Urinary bladder (tissue), 4 donors: ENCODE measurements around the gene ITFG1. TPM values are rescaled to one million over a fixed set of nuclear protein-coding genes. Genes with fewer than 3 reads are reported as not detected.

Experiments
- DNase-seq: peaks from one replicate; pipeline ENCODE4 v3.0.0-alpha.2; 2015; ENCODE audit errors: extremely low spot score
- H3K27ac ChIP-seq: one replicate; pipeline ENCODE4 v1.5.1; 2013; ENCODE audit warnings: low read depth, mild to moderate bottlenecking, moderate library complexity
- H3K36me3 ChIP-seq: one replicate; pipeline ENCODE4 v1.6.1; 2013; ENCODE audit warnings: mild to moderate bottlenecking, moderate library complexity; ENCODE audit not compliant: insufficient read depth
- H3K4me1 ChIP-seq: one replicate; pipeline ENCODE4 v1.6.1; 2013; ENCODE audit warnings: mild to moderate bottlenecking, moderate library complexity; ENCODE audit not compliant: insufficient read depth
- H3K4me3 ChIP-seq: one replicate; pipeline ENCODE4 v1.5.1; 2013; ENCODE audit warnings: low read depth, low read length
- WGBS: extraction: QIAGEN DNeasy Blood & Tissue Kit; methylation state at CpG from one replicate; pipeline ENCODE4 v1.1.7; 2013; 5-methylcytosine and 5-hydroxymethylcytosine counted together
- polyA plus RNA-seq: library from polyadenylated mRNA; stranded (reverse); fragments of 200-250 nt; gene quantifications from one replicate; pipeline ENCODE4 v1.2.3, GENCODE V29; 2013
- small RNA-seq: library from RNA; depleted of rRNA; stranded (forward); fragments of <200 nt; gene quantifications from one replicate; pipeline ENCODE3, GENCODE V24; 2014
- total RNA-seq: library from RNA; depleted of rRNA; stranded (reverse); fragments of >200 nt; gene quantifications from one replicate; pipeline ENCODE4 v1.2.3, GENCODE V29; 2014
- donor health status: healthy with polysubstance abuse.
- donor health status: healthy.

The ITFG1 gene
- total and polyA plus RNA-seq, 2 donors, result 44.9 to 125 TPM

- Histone ChIP-seq H3K4me3 (no peak overlapping the region), H3K27ac (no peak overlapping the region), H3K4me1 (no peaks in the 10 kb centered on the region), H3K36me3 (no peaks in the 10 kb centered on the region)
- DNase-seq, result no peak
- WGBS, result 57% methylated on average over 7 of the region's 7 CpGs
Measured at GRCh38 chr16:47129755-47130435, 331.0 kb downstream of the ITFG1 start.

DNA sequence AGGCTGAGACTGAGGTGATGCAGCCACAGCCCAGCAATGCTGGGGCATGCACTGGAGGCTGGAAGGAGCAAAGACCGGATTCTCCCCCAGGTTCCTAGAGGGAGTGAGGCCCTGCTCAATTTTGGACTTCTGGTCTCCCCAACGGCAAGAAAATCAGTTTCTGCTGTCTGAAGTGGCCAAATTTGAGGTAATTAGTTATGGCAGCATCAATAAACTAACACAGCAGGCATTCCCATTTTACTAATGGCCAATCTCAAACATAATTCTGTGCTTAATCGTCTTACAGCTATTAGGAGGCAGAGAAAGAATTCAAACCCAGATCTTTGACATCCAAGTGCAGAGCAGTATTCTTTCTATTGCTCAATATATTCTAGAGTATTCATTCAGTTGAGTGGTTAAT, 333.3 kb downstream of the ITFG1 start:
- 79% methylated on average over 3 of the region's 3 CpGs for WGBS
- H3K36me3 ChIP-seq, result no peaks in the 10 kb centered on the region
- H3K4me1 ChIP-seq, result no peaks in the 10 kb centered on the region
- H3K27ac ChIP-seq, result no peak overlapping the region
- H3K4me3 ChIP-seq, result no peak overlapping the region
- DNase-seq, result no peak

- Histone ChIP-seq H3K27ac (no peak overlapping the region), H3K4me1 (no peaks in the 10 kb centered on the region), H3K36me3 (no peaks in the 10 kb centered on the region), H3K4me3 (no peak overlapping the region)
- DNase-seq, result no peak
- WGBS, result 88% methylated on average over 4 of the region's 4 CpGs
Measured at GRCh38 chr16:47125757-47126156, 335.1 kb downstream of the ITFG1 start.

DNA sequence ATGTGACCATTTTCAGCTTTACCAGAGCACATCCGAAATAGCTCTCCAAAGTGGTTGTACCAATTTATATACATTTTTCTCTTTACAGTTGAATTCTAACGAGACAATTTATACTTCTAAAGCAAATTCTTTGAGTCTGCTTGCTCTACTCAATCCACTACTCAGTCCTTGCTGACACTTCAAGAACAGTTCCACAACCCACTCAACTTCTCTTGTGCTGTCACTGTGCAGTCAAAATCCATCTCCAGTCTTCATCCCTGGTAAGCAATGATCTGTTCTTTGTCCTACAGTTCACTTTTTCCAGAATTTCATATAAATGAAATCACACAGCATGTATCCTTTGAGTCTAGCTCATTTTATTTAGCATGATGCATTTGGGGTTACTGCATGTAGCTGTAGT, 347.7 kb downstream of the ITFG1 start:
- Histone ChIP-seq H3K4me3 (no peak overlapping the region), H3K27ac (no peak overlapping the region), H3K4me1 (no peaks in the 10 kb centered on the region), H3K36me3 (no peaks in the 10 kb centered on the region)
- no peak for DNase-seq
- WGBS, result 92% methylated on average over 2 of the region's 2 CpGs

GRCh38 chr16:47110939-47111338, 349.9 kb downstream of the ITFG1 start:
- H3K4me1 ChIP-seq, result no peaks in the 10 kb centered on the region
- H3K36me3 ChIP-seq, result no peaks in the 10 kb centered on the region
- DNase-seq, result no peak
- WGBS, result 94% methylated on average over 3 of the region's 3 CpGs
- no peak overlapping the region for H3K27ac ChIP-seq
- no peak overlapping the region for H3K4me3 ChIP-seq

- Histone ChIP-seq H3K4me3 (no peak overlapping the region), H3K4me1 (no peaks in the 10 kb centered on the region), H3K27ac (no peak overlapping the region), H3K36me3 (no peaks in the 10 kb centered on the region)
- WGBS, result 90% methylated on average over 5 of the region's 5 CpGs
- no peak for DNase-seq
Measured at GRCh38 chr16:47109361-47109760, 351.5 kb downstream of the ITFG1 start.

Small RNA genes lying within 50 kb of the gene (small RNA-seq; reads per million reads assigned to genes)
- gene RF00019 (not detected), gene RNA5SP425 (not detected)

Other genes starting within 250 kb of the ITFG1 start
- gene PHKB, start 268 bp upstream of the ITFG1 start, total RNA-seq, result 162 TPM
- gene PHKB, start 268 bp upstream of the ITFG1 start, polyA plus RNA-seq, result 25.5 TPM